ENCODE data around the gene ATP2B2.

- TF ChIP-seq CTCF (IDR thresholded peaks at IDR 0.05 in 2 of 3, conservative IDR thresholded peaks at IDR 0.05 in 1 of 3; ENCODE audit: control insufficient read depth in 2 of 3, extremely low read depth in 1 of 3, insufficient read depth in 1 of 3, low read depth in 3 of 3, low read length in 3 of 3) (no peak), YY1 (IDR thresholded peaks at IDR 0.05; ENCODE audit: low read depth, low read length) (no peak), RAD21 (IDR thresholded peaks at IDR 0.05; ENCODE audit: insufficient read depth, low read depth, low read length) (no peak), SP1 (IDR thresholded peaks at IDR 0.05; ENCODE audit: low read depth, low read length) (no peak), BHLHE40 (IDR thresholded peaks at IDR 0.05; ENCODE audit: borderline replicate concordance in 1 of 2, low read depth in 2 of 2, low read length in 1 of 2) (no peak), RCOR1 (conservative IDR thresholded peaks at IDR 0.05; ENCODE audit: low read depth, low read length) (no peak)
These were observed 105.2 kb downstream of the ATP2B2 start for GRCh38 chr3:10400050-10400748.
